ENCODE data around the gene RIN3.
"Not testable (repeated sequence)": the region's sequence is repeated elsewhere in the genome, so short reads cannot be mapped to it uniquely, and the experiment has no call there.

The RIN3 gene

GRCh38 chr14:92695562-92695961, 182.0 kb downstream of the RIN3 start:
- no peak for DNase-seq

- DNase-seq = no peak
These were observed 182.8 kb downstream of the RIN3 start for GRCh38 chr14:92696366-92696765.

GRCh38 chr14:92698393-92698792, 184.8 kb downstream of the RIN3 start:
- no peak for DNase-seq

GRCh38 chr14:92701826-92702225, 188.2 kb downstream of the RIN3 start:
- no peak for DNase-seq

GRCh38 chr14:92702441-92702918, 188.9 kb downstream of the RIN3 start:
- no peak for DNase-seq

- DNase-seq = no peak
These were observed 189.9 kb downstream of the RIN3 start for GRCh38 chr14:92703516-92703915.

GRCh38 chr14:92704036-92704804, 190.6 kb downstream of the RIN3 start:
- no peak for DNase-seq

- DNase-seq = no peak
These were observed 191.2 kb downstream of the RIN3 start for GRCh38 chr14:92704821-92705220.

- no peak for DNase-seq
These were observed 192.8 kb downstream of the RIN3 start for GRCh38 chr14:92706386-92706785.

- no peak for DNase-seq
These were observed 195.9 kb downstream of the RIN3 start for GRCh38 chr14:92709340-92710000.

- DNase-seq = no peak
These were observed 196.4 kb downstream of the RIN3 start for GRCh38 chr14:92710001-92710341.

- DNase-seq = no peak
These were observed 198.5 kb downstream of the RIN3 start for GRCh38 chr14:92711976-92712653.

- DNase-seq = no peak
These were observed 199.1 kb downstream of the RIN3 start for GRCh38 chr14:92712654-92713051.

- not testable (repeated sequence) for DNase-seq
These were observed 201.2 kb downstream of the RIN3 start for GRCh38 chr14:92714739-92715307.

GRCh38 chr14:92716131-92716530, 202.6 kb downstream of the RIN3 start:
- no peak for DNase-seq

- DNase-seq = no peak
These were observed 204.0 kb downstream of the RIN3 start for GRCh38 chr14:92717571-92718042.

- DNase-seq = no peak
These were observed 205.1 kb downstream of the RIN3 start for GRCh38 chr14:92718664-92719063.

- no peak for DNase-seq
These were observed 205.8 kb downstream of the RIN3 start for GRCh38 chr14:92719421-92719820.

- DNase-seq = no peak
These were observed 206.3 kb downstream of the RIN3 start for GRCh38 chr14:92719890-92720323.

- no peak for DNase-seq
These were observed 211.1 kb downstream of the RIN3 start for GRCh38 chr14:92724516-92725340.

- DNase-seq = no peak
These were observed 212.8 kb downstream of the RIN3 start for GRCh38 chr14:92726135-92726932.

- DNase-seq = no peak
These were observed 213.3 kb downstream of the RIN3 start for GRCh38 chr14:92726933-92727262.

Data from activated gamma-delta T cell (primary cell).